Sigmoid colon (tissue), 4 donors: ENCODE data around the gene GATA1.

ENCODE experiments used
- CTCF ChIP-seq, 4 experiments: fragments of 450-650 bp in 3 of 4; fragments of 200-600 bp in 1 of 4; IDR thresholded peaks; one replicate each; pipeline ENCODE4 v1.5.1; 2016 to 2019; ENCODE audit warnings: antibody characterized with exemption in 4 of 4, mild to moderate bottlenecking in 3 of 4, moderate library complexity in 2 of 4
- POLR2A ChIP-seq, 2 donors: fragments of 450-650 bp; IDR thresholded peaks; one replicate each; pipeline ENCODE4 v1.6.1; 2016; ENCODE audit warnings: antibody characterized with exemption in 2 of 2, mild to moderate bottlenecking in 2 of 2, moderate library complexity in 2 of 2
- POLR2AphosphoS5 ChIP-seq, 4 donors: sonication (generic); formaldehyde crosslinking; IDR thresholded peaks; one replicate each; pipeline ENCODE4 v1.6.1; 2017; ENCODE audit warnings: antibody characterized with exemption in 4 of 4

GRCh38 chrX:48815266-48815665, 28.9 kb downstream of the GATA1 start:
- TF ChIP-seq POLR2A (IDR thresholded peaks at IDR 0.05) (no peak), CTCF (IDR thresholded peaks at IDR 0.05) (no peak), POLR2AphosphoS5 (IDR thresholded peaks at IDR 0.05) (no peak)
